IMR-90 (cell line): ENCODE results near the gene ARHGAP5. TPM values are rescaled to one million over a fixed set of nuclear protein-coding genes. Genes with fewer than 3 reads are reported as not detected.

Experiments
- ATAC-seq: fragments of 200-7000 bp; cut with Tn5 transposase; 2 replicates; pipeline ENCODE4 v1.9.1; 2020; ENCODE audit warnings: low read depth, mild to moderate bottlenecking, moderate library complexity
- BruUV-seq: library from RNA; stranded (reverse); fragments of 400-500 nt; replicated peaks from 2 replicates; lab custom pipeline; 2021; lab: Mats Ljungman, UMichigan
- CTCF ChIA-PET: fragments of 300-600 bp; formaldehyde crosslinking; extraction: SDS; loops from one replicate; lab custom pipeline; 2021; ENCODE audit warnings: antibody characterized with exemption; lab: Yijun Ruan, JAX
- POLR2A ChIA-PET: fragments of 300-600 bp; sonication (Branson Sonifier 250); formaldehyde crosslinking; loops from one replicate; lab custom pipeline; 2022; ENCODE audit warnings: antibody characterized with exemption; ENCODE audit not compliant: unreplicated experiment; lab: Charles Lee
- DNase-seq: peaks from one replicate; pipeline ENCODE4 v3.0.0; 2013
- H2AFZ ChIP-seq: replicated peaks from 2 replicates; pipeline ENCODE3; 2013; ENCODE audit warnings: low read length, mild to moderate bottlenecking; ENCODE audit not compliant: poor library complexity
- H2AK5ac ChIP-seq: 2 replicates; pipeline ENCODE4 v1.6.1; 2013; ENCODE audit warnings: low read depth, low read length, inconsistent platforms
- H2AK9ac ChIP-seq: replicated peaks from 2 replicates; pipeline ENCODE3; 2013; ENCODE audit warnings: mild to moderate bottlenecking, low read depth, low read length, moderate library complexity; ENCODE audit not compliant: poor library complexity
- H2BK120ac ChIP-seq: 2 replicates; pipeline ENCODE4 v1.6.1; 2013; ENCODE audit warnings: low read depth, low read length, inconsistent platforms
- H2BK15ac ChIP-seq: 3 replicates; pipeline ENCODE4 v1.6.1; 2013; ENCODE audit warnings: low read depth, low read length, inconsistent platforms
- H2BK20ac ChIP-seq: 2 replicates; pipeline ENCODE4 v1.6.1; 2013; ENCODE audit warnings: low read depth, mild to moderate bottlenecking, inconsistent platforms, low read length, moderate library complexity
- H2BK5ac ChIP-seq: 2 replicates; pipeline ENCODE4 v1.6.1; 2013; ENCODE audit warnings: mild to moderate bottlenecking, low read depth, low read length, inconsistent platforms; ENCODE audit not compliant: poor library complexity, severe bottlenecking
- H3K14ac ChIP-seq: replicated peaks from 2 replicates; pipeline ENCODE4 v1.6.1; 2013; ENCODE audit warnings: low read depth, low read length, inconsistent platforms
- H3K18ac ChIP-seq: 2 replicates; pipeline ENCODE4 v1.6.1; 2013; ENCODE audit warnings: low read depth, low read length, control low read depth
- H3K23ac ChIP-seq: 2 replicates; pipeline ENCODE4 v1.6.1; 2013; ENCODE audit warnings: low read depth, low read length, inconsistent platforms
- H3K27ac ChIP-seq: 2 replicates; pipeline ENCODE4 v1.5.1; 2013; ENCODE audit warnings: mild to moderate bottlenecking, control low read depth, low read length; ENCODE audit not compliant: insufficient read depth
- H3K27me3 ChIP-seq: 2 replicates; pipeline ENCODE4 v1.6.1; 2013; ENCODE audit warnings: low read length; ENCODE audit not compliant: control insufficient read depth, insufficient read depth
- H3K36me3 ChIP-seq: 2 replicates; pipeline ENCODE4 v1.6.1; 2013; ENCODE audit warnings: low read length, mixed read lengths; ENCODE audit not compliant: control insufficient read depth, insufficient read depth
- H3K4ac ChIP-seq: 2 replicates; pipeline ENCODE4 v1.6.1; 2013; ENCODE audit warnings: low read depth, low read length, inconsistent platforms
- H3K4me1 ChIP-seq: 2 replicates; pipeline ENCODE4 v1.6.1; 2013; ENCODE audit warnings: low read length, mixed read lengths; ENCODE audit not compliant: control insufficient read depth, insufficient read depth
- H3K4me2 ChIP-seq: 2 replicates; pipeline ENCODE4 v1.6.1; 2013; ENCODE audit warnings: low read depth, mild to moderate bottlenecking, control low read depth, low read length, moderate library complexity
- H3K4me3 ChIP-seq: 2 replicates; pipeline ENCODE4 v1.5.1; 2013; ENCODE audit warnings: low read depth, mild to moderate bottlenecking, control low read depth, low read length, moderate library complexity; ENCODE audit not compliant: insufficient read depth
- H3K56ac ChIP-seq: 2 replicates; pipeline ENCODE4 v1.6.1; 2013; ENCODE audit warnings: low read length, inconsistent platforms; ENCODE audit not compliant: insufficient read depth; ENCODE audit errors: extremely low read depth
- H3K79me1 ChIP-seq, 2 experiments: 2 replicates each; pipeline ENCODE4 v1.6.1; 2013; ENCODE audit warnings: low read length in 2 of 2, inconsistent platforms in 1 of 2, low read depth in 1 of 2
- H3K9ac ChIP-seq: 2 replicates; pipeline ENCODE4 v1.6.1; 2013; ENCODE audit warnings: low read depth, low read length, control low read depth
- H3K9me1 ChIP-seq: 2 replicates; pipeline ENCODE4 v1.6.1; 2013; ENCODE audit warnings: low read length, inconsistent platforms; ENCODE audit not compliant: insufficient read depth
- H3K9me3 ChIP-seq: 2 replicates; pipeline ENCODE4 v1.6.1; 2013; ENCODE audit warnings: low read length; ENCODE audit not compliant: control insufficient read depth, insufficient read depth
- H4K20me1 ChIP-seq: 2 replicates; pipeline ENCODE4 v1.6.1; 2013; ENCODE audit warnings: low read length, inconsistent platforms; ENCODE audit not compliant: insufficient read depth
- H4K5ac ChIP-seq: 2 replicates; pipeline ENCODE4 v1.6.1; 2013; ENCODE audit warnings: mild to moderate bottlenecking, low read depth, low read length, control low read depth
- H4K8ac ChIP-seq, 2 experiments: 2 replicates each; pipeline ENCODE4 v1.6.1; 2013; ENCODE audit warnings: low read depth in 2 of 2, low read length in 2 of 2, control low read depth in 1 of 2, inconsistent platforms in 1 of 2
- H4K91ac ChIP-seq: 2 replicates; pipeline ENCODE4 v1.6.1; 2013; ENCODE audit warnings: low read depth, low read length, inconsistent platforms; ENCODE audit not compliant: insufficient read depth
- BHLHE40 ChIP-seq: fragments of 150-350 bp; IDR thresholded peaks from 2 replicates; pipeline ENCODE4 v1.6.1; 2016; ENCODE audit warnings: mild to moderate bottlenecking, low read depth, low read length
- FOS ChIP-seq: fragments of 150-350 bp; IDR thresholded peaks from 2 replicates; pipeline ENCODE4 v1.6.1; 2016; ENCODE audit warnings: low read depth, low read length
- NFE2L2 ChIP-seq: fragments of 150-350 bp; IDR thresholded peaks from 2 replicates; pipeline ENCODE4 v1.6.1; 2016; ENCODE audit warnings: low read depth, mild to moderate bottlenecking, low read length
- RCOR1 ChIP-seq: IDR thresholded peaks from 2 replicates; pipeline ENCODE4 v1.6.1; 2012; ENCODE audit warnings: mild to moderate bottlenecking, low read length, improper control_type of control experiment; ENCODE audit not compliant: insufficient replicate concordance
- SMC3 ChIP-seq: fragments of 150-350 bp; IDR thresholded peaks from 2 replicates; pipeline ENCODE4 v1.6.1; 2016; ENCODE audit warnings: low read depth, mild to moderate bottlenecking, antibody characterized with exemption, low read length, moderate library complexity
- WGBS, 2 experiments: methylation state at CpG; one replicate each; pipeline versions ENCODE4 v1.1.5 to v1.1.7; 2013; ENCODE audit warnings: missing lambda C conversion rate in 2 of 2; ENCODE audit not compliant: insufficient read length in 1 of 2; ENCODE audit errors: extremely low coverage in 2 of 2; 5-methylcytosine and 5-hydroxymethylcytosine counted together
- dilution Hi-C: fragments of 300-500 bp; cut with HindIII; formaldehyde crosslinking; loops from one replicate; pipeline ENCODE4 v1.14.3; 2018; ENCODE audit warnings: low sequenced_read_pairs; ENCODE audit not compliant: unreplicated experiment
- in situ Hi-C: fragments of 300-500 bp; cut with MboI; formaldehyde crosslinking; loops from 3 replicates; pipeline ENCODE4 v1.14.3; 2019; ENCODE audit warnings: low sequenced_read_pairs, inconsistent platforms, mixed read lengths
- intact Hi-C: fragments of 100-400 bp; cut with micrococcal nuclease; formaldehyde crosslinking; loops from 2 replicates; pipeline ENCODE4 v1.10.0; 2022
- polyA plus RNA-seq, 3 experiments: library from polyadenylated mRNA; depleted of rRNA; stranded (reverse); fragments of >200 nt; gene quantifications; 2 replicates each; pipeline ENCODE4 v1.2.3, GENCODE V29; 2012; ENCODE audit warnings: low replicate concordance in 1 of 3
- total RNA-seq: library from RNA; depleted of rRNA; stranded (reverse); fragments of >200 nt; gene quantifications from 2 replicates; pipeline ENCODE4 v1.2.3, GENCODE V29; 2012
- TF ChIP-seq, protein P1 (sequence below): fragments of 150-350 bp; IDR thresholded peaks from 2 replicates; pipeline ENCODE4 v1.6.1; 2017; ENCODE audit warnings: mild to moderate bottlenecking, antibody characterized with exemption, low read length, low read depth
- TF ChIP-seq, protein P2 (sequence below): fragments of 150-350 bp; IDR thresholded peaks from 2 replicates; pipeline ENCODE4 v1.6.1; 2016; ENCODE audit warnings: low read depth, mild to moderate bottlenecking, low read length, moderate library complexity, borderline replicate concordance

ARHGAP5 gene
- total and polyA plus RNA-seq, 2 of the 4 experiments (the other 2 are of a cell fraction) = 7.4 to 45.3 TPM

DNA sequence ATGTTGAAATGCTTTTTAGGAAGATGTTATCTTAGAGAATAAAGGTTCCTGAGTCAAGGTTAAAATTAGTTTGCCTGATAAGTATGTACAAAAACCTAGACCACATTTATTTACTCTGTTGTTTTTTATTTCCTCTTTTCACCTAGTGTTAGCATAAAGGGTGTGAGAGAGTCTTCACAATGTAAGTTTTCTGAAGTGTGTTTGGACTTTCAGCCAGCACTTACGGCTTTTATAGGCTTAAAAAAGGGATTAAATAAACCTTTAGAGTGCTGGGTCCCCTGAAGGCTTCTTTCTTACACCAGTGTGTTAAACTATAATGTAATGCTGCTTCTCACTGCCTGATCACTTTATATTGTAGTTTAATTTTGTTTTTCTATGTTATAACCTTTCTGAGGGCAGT, 27.2 kb downstream of the ARHGAP5 start:
- in situ Hi-C loops = no loop called here
- no CpG with 5 or more reads among the region's 1 CpG for WGBS, 2 experiments

More for the DNA sequence above, 27.2 kb downstream of the ARHGAP5 start:
- Histone ChIP-seq H3K23ac (no peak overlapping the region), H3K14ac (no peak overlapping the region), H2BK5ac (no peak overlapping the region), H3K4me1 (peaks cover 3% of the 10 kb centered on the region; the same call in 1 of the 2 replicates), H2AK9ac (no peak overlapping the region), H4K5ac (no peak overlapping the region), H3K4me2 (no peak overlapping the region), H3K9me1 (no peaks in the 10 kb centered on the region; the same call in 1 of the 2 replicates), H4K91ac (no peak overlapping the region), H3K4me3 (no peak overlapping the region), H3K79me1 (peaks cover 25 to 32% of the 10 kb centered on the region in 2 experiments), H3K9me3 (no peaks in the 10 kb centered on the region), H4K8ac (no peak overlapping the region), H2AK5ac (no peak overlapping the region), H3K27me3 (no peaks in the 10 kb centered on the region), H3K4ac (no peak overlapping the region), H3K56ac (no peak overlapping the region), H2AFZ (no peak overlapping the region), H2BK20ac (no peak overlapping the region), H3K36me3 (peaks cover 4% of the 10 kb centered on the region), H2BK120ac (no peak overlapping the region), H3K18ac (no peak overlapping the region), H2BK15ac (no peak overlapping the region), H4K20me1 (peaks cover 27% of the 10 kb centered on the region; the same call in 1 of the 2 replicates), H3K27ac (no peak overlapping the region), H3K9ac (no peak overlapping the region)
- no TSS peak for BruUV-seq
- intact Hi-C loops = no loop called here
- no peak for TF ChIP-seq SMC3
- TF ChIP-seq, protein P1, sequence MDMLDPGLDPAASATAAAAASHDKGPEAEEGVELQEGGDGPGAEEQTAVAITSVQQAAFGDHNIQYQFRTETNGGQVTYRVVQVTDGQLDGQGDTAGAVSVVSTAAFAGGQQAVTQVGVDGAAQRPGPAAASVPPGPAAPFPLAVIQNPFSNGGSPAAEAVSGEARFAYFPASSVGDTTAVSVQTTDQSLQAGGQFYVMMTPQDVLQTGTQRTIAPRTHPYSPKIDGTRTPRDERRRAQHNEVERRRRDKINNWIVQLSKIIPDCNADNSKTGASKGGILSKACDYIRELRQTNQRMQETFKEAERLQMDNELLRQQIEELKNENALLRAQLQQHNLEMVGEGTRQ = no peak
- TF ChIP-seq NFE2L2 = no peak
- TF ChIP-seq FOS = no peak
- no peak for TF ChIP-seq BHLHE40
- TF ChIP-seq, protein P2, sequence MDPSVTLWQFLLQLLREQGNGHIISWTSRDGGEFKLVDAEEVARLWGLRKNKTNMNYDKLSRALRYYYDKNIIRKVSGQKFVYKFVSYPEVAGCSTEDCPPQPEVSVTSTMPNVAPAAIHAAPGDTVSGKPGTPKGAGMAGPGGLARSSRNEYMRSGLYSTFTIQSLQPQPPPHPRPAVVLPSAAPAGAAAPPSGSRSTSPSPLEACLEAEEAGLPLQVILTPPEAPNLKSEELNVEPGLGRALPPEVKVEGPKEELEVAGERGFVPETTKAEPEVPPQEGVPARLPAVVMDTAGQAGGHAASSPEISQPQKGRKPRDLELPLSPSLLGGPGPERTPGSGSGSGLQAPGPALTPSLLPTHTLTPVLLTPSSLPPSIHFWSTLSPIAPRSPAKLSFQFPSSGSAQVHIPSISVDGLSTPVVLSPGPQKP = no peak
- no peak for TF ChIP-seq RCOR1
- ATAC-seq = no peak
- POLR2A ChIA-PET = no interaction called here
- CTCF ChIA-PET = no interaction called here
- no peak for DNase-seq
- dilution Hi-C loops = no loop called here
